Brain microvascular endothelial cell (primary cell): ENCODE measurements around the gene LPXN.

ENCODE experiments used
- DNase-seq: peaks from one replicate; pipeline ENCODE4 v3.0.0-alpha.2; 2020
- H3K27ac ChIP-seq: fragments of 250-450 bp; sonication (Bioruptor Pico); 2 replicates; pipeline ENCODE4 v1.5.1; 2020; ENCODE audit warnings: mild to moderate bottlenecking, moderate library complexity
- H3K27me3 ChIP-seq: fragments of 250-450 bp; sonication (Bioruptor Pico); replicated peaks from 2 replicates; pipeline ENCODE4 v1.5.1; 2020; ENCODE audit warnings: mild to moderate bottlenecking
- H3K36me3 ChIP-seq: fragments of 250-450 bp; sonication (Bioruptor Pico); replicated peaks from 2 replicates; pipeline ENCODE4 v1.5.1; 2020; ENCODE audit warnings: mild to moderate bottlenecking
- H3K4me3 ChIP-seq: 2 replicates; pipeline ENCODE4 v1.5.1; 2011; ENCODE audit warnings: low read depth, mild to moderate bottlenecking, control low read depth, low read length, moderate library complexity
- CTCF ChIP-seq: IDR thresholded peaks from 2 replicates; pipeline ENCODE4 v1.5.1; 2011; ENCODE audit warnings: low read depth, mild to moderate bottlenecking, moderate library complexity, low read length, control low read depth, inconsistent platforms; ENCODE audit errors: missing control alignments
- in situ Hi-C: cut with HindIII; loops from 2 replicates; pipeline ENCODE4 v1.10.0; 2017; ENCODE audit warnings: low sequenced_read_pairs, low pct_ligation_motif_present

The LPXN gene

GRCh38 chr11:58575377-58576020 is at the start of gene LPXN:
Gene LPXN, minus strand, starts transcription at chr11:58575856. Its CDS starts 84 bp downstream, at chr11:58575772.
- in situ Hi-C loops: no loop called here
- Histone ChIP-seq H3K4me3 (peak within 1 kb of the TSS; percentile 98), H3K36me3 (no peaks in the 10 kb centered on the region), H3K27ac (peak within 1 kb of the TSS; percentile 99), H3K27me3 (no peaks in the 10 kb centered on the region)
- peak; percentile 40 for DNase-seq
- TF ChIP-seq CTCF: no peak

- Histone ChIP-seq H3K27ac (no peak overlapping the region), H3K36me3 (peaks cover 17% of the 10 kb centered on the region), H3K4me3 (no peak overlapping the region), H3K27me3 (no peaks in the 10 kb centered on the region)
- in situ Hi-C loops: no loop called here
- no peak for TF ChIP-seq CTCF
- no peak for DNase-seq
Observed at GRCh38 chr11:58625086-58625485, 49.4 kb upstream of the LPXN start.

- no peak within 1 kb of the TSS for H3K4me3 ChIP-seq
- H3K27ac ChIP-seq: no peak within 1 kb of the TSS
- no peak for TF ChIP-seq CTCF
- in situ Hi-C loops: no loop called here
- peak; percentile 32 for DNase-seq
- H3K27me3 ChIP-seq: no peaks in the 10 kb centered on the region
- H3K36me3 ChIP-seq: peaks cover 32% of the 10 kb centered on the region
Observed at GRCh38 chr11:58622344-58622743, 46.7 kb upstream of the LPXN start, which contains the start of gene CNTF. Gene CNTF, plus strand, starts transcription at chr11:58622665. Its CDS starts 88 bp downstream, at chr11:58622753.

- DNase-seq: no peak
- no peak overlapping the region for H3K27ac ChIP-seq
- no peaks in the 10 kb centered on the region for H3K27me3 ChIP-seq
- peaks cover 38% of the 10 kb centered on the region for H3K36me3 ChIP-seq
- TF ChIP-seq CTCF: no peak
- H3K4me3 ChIP-seq: no peak overlapping the region
- in situ Hi-C loops: no loop called here
Observed at GRCh38 chr11:58621586-58622262, 46.1 kb upstream of the LPXN start.

- no peak overlapping the region for H3K4me3 ChIP-seq
- DNase-seq: no peak
- H3K36me3 ChIP-seq: peaks cover 50% of the 10 kb centered on the region
- H3K27me3 ChIP-seq: no peaks in the 10 kb centered on the region
- no peak overlapping the region for H3K27ac ChIP-seq
- TF ChIP-seq CTCF: peak; percentile 18
- in situ Hi-C loops: no loop called here
Observed at GRCh38 chr11:58617976-58618557, 42.4 kb upstream of the LPXN start.
